GM12892 (cell line): ENCODE data around the gene WNT1.

Experiments
- POLR2A ChIP-seq: IDR thresholded peaks from 2 replicates; pipeline ENCODE4 v1.6.1; 2011; ENCODE audit warnings: low read depth, low read length, control low read depth
- POLR2AphosphoS5 ChIP-seq: IDR thresholded peaks from 2 replicates; pipeline ENCODE4 v1.6.1; 2011; ENCODE audit warnings: low read depth, low read length, control low read depth
- TAF1 ChIP-seq: IDR thresholded peaks from 2 replicates; pipeline ENCODE4 v1.6.1; 2011; ENCODE audit warnings: low read depth, mild to moderate bottlenecking, control low read depth, low read length, borderline replicate concordance

DNA sequence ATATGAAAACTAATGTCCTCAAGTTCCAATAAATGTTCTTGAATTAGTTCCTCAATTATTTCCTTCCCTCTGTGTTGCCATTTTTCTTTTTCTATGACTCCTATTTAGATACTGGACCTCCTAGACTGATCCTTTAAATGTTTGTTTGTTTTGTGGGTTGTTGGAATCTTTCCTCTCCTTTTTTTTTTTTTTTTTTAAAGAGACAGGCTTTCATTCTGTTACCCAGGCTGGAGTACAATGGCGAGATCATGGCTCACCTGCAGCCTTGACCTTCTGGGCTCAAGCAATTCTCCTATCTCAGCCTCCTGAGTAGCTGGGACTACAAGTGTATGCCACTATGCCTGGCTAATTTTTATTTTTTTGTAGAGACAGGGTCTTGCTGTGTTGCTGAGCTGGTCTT lies 30.8 kb downstream of the WNT1 start:
- TF ChIP-seq POLR2AphosphoS5: no peak
- TF ChIP-seq POLR2A: no peak
- no peak for TF ChIP-seq TAF1
